OCI-LY7 (cell line): ENCODE measurements around the gene SKP1. TPM values are rescaled to one million over a fixed set of nuclear protein-coding genes. Genes with fewer than 3 reads are reported as not detected.

Experiments used
- BruUV-seq: library from RNA; stranded (reverse); fragments of 400-500 nt; replicated peaks from 2 replicates; lab custom pipeline; 2021; lab: Mats Ljungman, UMichigan
- CTCF ChIA-PET: fragments of 300-600 bp; sonication (Branson Sonifier 250); formaldehyde crosslinking; loops from one replicate; lab custom pipeline; 2022; ENCODE audit warnings: antibody characterized with exemption; ENCODE audit not compliant: unreplicated experiment; lab: Charles Lee
- POLR2A ChIA-PET: fragments of 300-600 bp; sonication (Branson Sonifier 250); formaldehyde crosslinking; loops from one replicate; lab custom pipeline; 2022; ENCODE audit warnings: antibody characterized with exemption; lab: Charles Lee
- DNase-seq: peaks from one replicate; pipeline ENCODE4 v3.0.0-alpha.2; 2015; ENCODE audit warnings: low spot score
- H2AFZ ChIP-seq: fragments of 200-600 bp; sonication (generic), shearing (Covaris generic); 2 replicates; pipeline ENCODE4 v1.6.1; 2014; ENCODE audit warnings: mild to moderate bottlenecking, antibody characterized with exemption, low read length, moderate library complexity
- H3K27ac ChIP-seq: fragments of 200-600 bp; sonication (generic); 2 replicates; pipeline ENCODE4 v1.5.1; 2014; ENCODE audit warnings: mixed run types, low read depth, mild to moderate bottlenecking, moderate library complexity, low read length, inconsistent platforms; ENCODE audit not compliant: poor library complexity, severe bottlenecking
- H3K36me3 ChIP-seq: fragments of 200-600 bp; sonication (generic); 2 replicates; pipeline ENCODE4 v1.6.1; 2014; ENCODE audit warnings: mild to moderate bottlenecking, antibody characterized with exemption, low read length, moderate library complexity, mixed read lengths; ENCODE audit not compliant: insufficient read depth
- H3K4me1 ChIP-seq: fragments of 200-600 bp; sonication (generic); 2 replicates; pipeline ENCODE4 v1.5.1; 2014; ENCODE audit warnings: mild to moderate bottlenecking, low read length; ENCODE audit not compliant: insufficient read depth, poor library complexity, severe bottlenecking
- H3K4me2 ChIP-seq: fragments of 200-600 bp; sonication (generic); 2 replicates; pipeline ENCODE4 v1.6.1; 2014; ENCODE audit warnings: mild to moderate bottlenecking, low read length
- H3K4me3 ChIP-seq: fragments of 200-600 bp; sonication (generic); 2 replicates; pipeline ENCODE4 v1.5.1; 2014; ENCODE audit warnings: mild to moderate bottlenecking, low read depth, low read length; ENCODE audit not compliant: poor library complexity, severe bottlenecking
- H3K79me2 ChIP-seq: fragments of 200-600 bp; sonication (generic); 2 replicates; pipeline ENCODE4 v1.6.1; 2016; ENCODE audit warnings: low read depth, mild to moderate bottlenecking, low read length, moderate library complexity, mixed read lengths; ENCODE audit not compliant: insufficient read depth
- H3K9me2 ChIP-seq: fragments of 200-600 bp; sonication (generic); 2 replicates; pipeline ENCODE4 v1.6.1; 2016; ENCODE audit warnings: mild to moderate bottlenecking, low read length, mixed read lengths; ENCODE audit not compliant: insufficient read depth
- H3K9me3 ChIP-seq: fragments of 200-600 bp; sonication (generic); 2 replicates; pipeline ENCODE4 v1.6.1; 2014; ENCODE audit warnings: mild to moderate bottlenecking, mixed run types, low read length, mixed read lengths
- H4K20me1 ChIP-seq: fragments of 200-600 bp; sonication (generic); 2 replicates; pipeline ENCODE4 v1.6.1; 2014; ENCODE audit warnings: mild to moderate bottlenecking, antibody characterized with exemption, low read length, moderate library complexity, mixed read lengths; ENCODE audit not compliant: insufficient read depth
- EZH2phosphoT487 ChIP-seq: fragments of 200-600 bp; sonication (generic); IDR thresholded peaks from 2 replicates; pipeline ENCODE4 v1.6.1; 2018; ENCODE audit warnings: low read depth, borderline replicate concordance, mild to moderate bottlenecking, mixed run types, antibody characterized with exemption, low read length, moderate library complexity, mixed read lengths
- intact Hi-C: fragments of 100-400 bp; cut with micrococcal nuclease; formaldehyde crosslinking; loops from one replicate; pipeline ENCODE4 v1.10.0; 2022; ENCODE audit not compliant: unreplicated experiment
- total RNA-seq, 2 experiments: library from RNA; depleted of rRNA in 1 of 2; stranded (reverse); fragments of >200 nt in 1 of 2; shearing (Covaris generic) in 1 of 2; gene quantifications; 2 replicates each; pipeline ENCODE4 v1.2.3, GENCODE V29; 2014 to 2022
- TF ChIP-seq, protein P1 (sequence below): fragments of 200-600 bp; sonication (generic); conservative IDR thresholded peaks from 2 replicates; pipeline ENCODE4 v1.5.1; 2014; ENCODE audit warnings: mild to moderate bottlenecking, antibody characterized with exemption, low read length, moderate library complexity, mixed read lengths

The SKP1 gene
- total RNA-seq, 2 experiments from 2014 or later: 129 to 204 TPM

DNA sequence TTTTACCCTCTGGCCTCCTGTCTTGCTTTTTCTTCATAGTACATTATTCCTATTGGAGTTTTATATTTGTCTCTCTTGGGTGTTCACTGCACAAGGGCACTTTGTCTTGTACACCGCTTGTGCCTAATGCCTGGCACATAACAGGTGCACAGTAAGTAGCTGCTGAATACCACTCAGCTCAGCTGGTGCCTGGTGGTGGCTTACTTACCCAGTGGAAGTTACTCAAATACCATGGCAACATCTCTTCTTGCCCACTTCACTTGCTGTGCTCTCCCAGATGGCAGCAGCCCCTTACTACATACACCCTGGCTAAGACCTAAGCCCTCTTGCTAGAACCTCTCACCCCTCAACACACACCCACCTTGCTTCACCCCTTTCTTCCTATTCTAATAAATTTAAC lies 11.3 kb upstream of the SKP1 start:
- Histone ChIP-seq H3K9me2 (no peaks in the 10 kb centered on the region), H3K4me2 (no peak overlapping the region), H2AFZ (no peak overlapping the region), H3K27ac (no peak overlapping the region), H4K20me1 (no peaks in the 10 kb centered on the region), H3K4me1 (no peaks in the 10 kb centered on the region), H3K9me3 (no peaks in the 10 kb centered on the region), H3K79me2 (no peaks in the 10 kb centered on the region), H3K36me3 (no peaks in the 10 kb centered on the region), H3K4me3 (no peak overlapping the region)
- TF ChIP-seq EZH2phosphoT487: no peak
- TF ChIP-seq, protein P1, sequence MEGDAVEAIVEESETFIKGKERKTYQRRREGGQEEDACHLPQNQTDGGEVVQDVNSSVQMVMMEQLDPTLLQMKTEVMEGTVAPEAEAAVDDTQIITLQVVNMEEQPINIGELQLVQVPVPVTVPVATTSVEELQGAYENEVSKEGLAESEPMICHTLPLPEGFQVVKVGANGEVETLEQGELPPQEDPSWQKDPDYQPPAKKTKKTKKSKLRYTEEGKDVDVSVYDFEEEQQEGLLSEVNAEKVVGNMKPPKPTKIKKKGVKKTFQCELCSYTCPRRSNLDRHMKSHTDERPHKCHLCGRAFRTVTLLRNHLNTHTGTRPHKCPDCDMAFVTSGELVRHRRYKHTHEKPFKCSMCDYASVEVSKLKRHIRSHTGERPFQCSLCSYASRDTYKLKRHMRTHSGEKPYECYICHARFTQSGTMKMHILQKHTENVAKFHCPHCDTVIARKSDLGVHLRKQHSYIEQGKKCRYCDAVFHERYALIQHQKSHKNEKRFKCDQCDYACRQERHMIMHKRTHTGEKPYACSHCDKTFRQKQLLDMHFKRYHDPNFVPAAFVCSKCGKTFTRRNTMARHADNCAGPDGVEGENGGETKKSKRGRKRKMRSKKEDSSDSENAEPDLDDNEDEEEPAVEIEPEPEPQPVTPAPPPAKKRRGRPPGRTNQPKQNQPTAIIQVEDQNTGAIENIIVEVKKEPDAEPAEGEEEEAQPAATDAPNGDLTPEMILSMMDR: no peak
- no TSS peak for BruUV-seq
- POLR2A ChIA-PET: interaction anchor here (0.6 kb wide), 1 partner anchor 18 kb away, joined by 4 read pairs; no protein-coding TSS in a partner anchor
- DNase-seq: no peak
- CTCF ChIA-PET: no interaction called here
- intact Hi-C loops: no loop called here

DNA sequence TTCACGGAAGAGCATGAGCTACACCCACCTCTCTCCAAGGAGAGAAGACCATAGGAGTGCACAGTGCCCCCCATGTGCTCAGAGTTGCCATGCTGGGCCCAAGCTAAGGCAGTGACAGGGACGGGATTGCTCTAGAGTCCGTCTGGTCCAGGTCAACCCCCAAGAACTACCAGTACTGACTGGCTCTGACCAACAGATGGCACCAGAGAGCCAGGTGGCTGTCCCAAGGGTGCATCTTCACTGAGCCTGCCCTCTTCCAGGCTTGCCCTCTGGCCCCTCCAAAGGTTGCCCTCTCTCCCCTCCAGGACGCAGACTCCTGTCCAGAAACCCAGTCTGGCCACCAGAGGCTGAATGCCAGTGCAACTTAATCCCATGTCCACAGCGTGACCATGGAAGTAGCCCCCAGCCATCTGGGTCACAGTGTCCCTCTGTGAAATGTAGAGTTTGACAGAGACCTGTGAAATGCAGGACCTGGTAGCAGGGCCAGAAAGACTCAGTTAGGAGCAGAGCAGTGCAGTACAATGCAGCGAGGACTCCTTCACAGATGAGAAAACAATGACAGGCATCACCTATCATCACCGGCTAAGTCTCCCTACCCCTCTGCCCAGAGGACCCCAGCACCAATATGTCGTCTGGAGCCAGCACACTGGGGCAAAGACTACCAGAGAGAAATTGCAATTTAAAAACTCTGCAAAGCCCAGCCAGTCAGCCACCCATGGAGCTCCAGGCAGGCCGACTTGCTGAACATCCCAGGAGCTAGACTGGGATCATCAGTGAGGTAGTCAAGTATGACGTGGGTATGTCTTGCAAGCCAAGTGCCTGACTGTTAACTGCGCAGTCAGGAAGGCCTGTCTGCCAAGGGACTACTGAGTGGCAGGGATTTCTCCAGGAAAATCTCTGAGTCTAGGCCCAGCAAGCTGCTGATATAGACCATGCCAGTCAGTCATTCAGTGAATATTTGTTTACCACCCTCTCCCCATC lies 7.7 kb upstream of the SKP1 start:
- ChIA-PET CTCF (interaction anchor here (1.7 kb wide), 1 partner anchor 105 kb away, joined by 10 read pairs; no protein-coding TSS in a partner anchor), POLR2A (interaction anchor here (0.6 to 0.9 kb wide), 3 partner anchors 24 to 553 kb away, joined by 3 to 5 read pairs (median 4); partner anchors contain the start of gene PPP2CA)
- intact Hi-C loops: loop anchor here (1.0 to 5.0 kb wide), 2 partner anchors 105 to 403 kb away; no protein-coding TSS in a partner anchor
- TF ChIP-seq EZH2phosphoT487: no peak
- TF ChIP-seq, protein P1: peak; percentile 88
- Histone ChIP-seq H3K4me2 (no peak overlapping the region), H3K27ac (no peak overlapping the region), H3K4me1 (no peaks in the 10 kb centered on the region), H3K36me3 (no peaks in the 10 kb centered on the region), H3K4me3 (no peak overlapping the region), H3K79me2 (no peaks in the 10 kb centered on the region), H3K9me3 (no peaks in the 10 kb centered on the region), H3K9me2 (no peaks in the 10 kb centered on the region), H4K20me1 (no peaks in the 10 kb centered on the region), H2AFZ (no peak overlapping the region)
- no TSS peak for BruUV-seq
- peak; percentile 76 for DNase-seq
